ENCODE measurements around the gene RALGAPA2. TPM values are rescaled to one million over a fixed set of nuclear protein-coding genes. Genes with fewer than 3 reads are reported as not detected.

The RALGAPA2 gene
- total and polyA plus RNA-seq, 2 experiments from 2014 or later = 1.3 to 2.6 TPM

- Histone ChIP-seq H3K4me2 (ENCODE audit: unreplicated experiment) (no peak overlapping the region), H3K9me3 (ENCODE audit: low read depth) (no peaks in the 10 kb centered on the region)
Measured at GRCh38 chr20:20369250-20370093, 343.0 kb downstream of the RALGAPA2 start.

DNA sequence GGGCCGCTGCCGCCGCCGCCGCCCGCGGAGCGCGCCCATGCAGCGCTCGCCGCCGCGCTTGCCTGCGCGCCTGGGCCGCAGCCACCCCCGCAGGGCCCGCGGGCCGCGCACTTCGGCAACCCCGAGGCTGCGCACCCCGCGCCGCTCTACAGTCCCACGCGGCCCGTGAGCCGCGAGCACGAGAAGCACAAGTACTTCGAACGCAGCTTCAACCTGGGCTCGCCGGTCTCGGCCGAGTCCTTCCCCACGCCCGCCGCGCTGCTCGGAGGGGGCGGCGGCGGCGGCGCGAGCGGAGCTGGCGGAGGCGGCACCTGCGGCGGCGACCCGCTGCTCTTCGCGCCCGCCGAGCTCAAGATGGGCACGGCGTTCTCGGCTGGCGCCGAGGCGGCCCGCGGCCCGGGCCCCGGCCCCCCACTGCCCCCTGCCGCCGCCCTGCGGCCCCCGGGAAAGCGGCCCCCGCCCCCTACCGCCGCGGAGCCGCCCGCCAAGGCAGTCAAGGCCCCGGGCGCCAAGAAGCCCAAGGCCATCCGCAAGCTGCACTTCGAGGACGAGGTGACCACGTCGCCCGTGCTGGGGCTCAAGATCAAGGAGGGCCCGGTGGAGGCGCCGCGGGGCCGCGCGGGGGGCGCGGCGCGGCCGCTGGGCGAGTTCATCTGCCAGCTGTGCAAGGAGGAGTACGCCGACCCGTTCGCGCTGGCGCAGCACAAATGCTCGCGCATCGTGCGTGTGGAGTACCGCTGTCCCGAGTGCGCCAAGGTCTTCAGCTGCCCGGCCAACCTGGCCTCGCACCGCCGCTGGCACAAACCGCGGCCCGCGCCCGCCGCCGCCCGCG is 343.8 kb downstream of the RALGAPA2 start:
- Histone ChIP-seq H3K79me2 (ENCODE audit: insufficient read depth) (no peaks in the 10 kb centered on the region), H3K36me3 (ENCODE audit: low read depth) (no peaks in the 10 kb centered on the region), H3K27me3 (replicated peaks; ENCODE audit: insufficient read depth) (peaks cover 69% of the 10 kb centered on the region), H2AFZ (no peak overlapping the region), H4K20me1 (ENCODE audit: insufficient read depth) (no peaks in the 10 kb centered on the region), H3K9me2 (ENCODE audit: insufficient read depth) (no peaks in the 10 kb centered on the region), H3F3A (ENCODE audit: insufficient read depth) (no peaks in the 10 kb centered on the region), H3K4me1 (ENCODE audit: insufficient read depth) (peaks cover 4% of the 10 kb centered on the region; the same call in 1 of the 2 replicates), H3K4me2 (ENCODE audit: unreplicated experiment) (no peak overlapping the region), H3K4me3 (peak overlapping the region; percentile 40; the same call in 1 of the 2 replicates), H3K9ac (no peak overlapping the region), H3K9me3 (ENCODE audit: low read depth) (no peaks in the 10 kb centered on the region), H3K27ac (no peak overlapping the region)
- in situ Hi-C loops (cut with MboI) = loop anchor here (10.0 kb wide), 1 partner anchor 186 kb away; no protein-coding TSS in a partner anchor
- WGBS, 2 experiments (ENCODE audit: low coverage in 1 of 2, low lambda C conversion rate in 2 of 2, missing lambda C conversion rate in 2 of 2) = 2% methylated on average over 75 to 98 of the region's 130 CpGs
- DNase-seq = peak; percentile 28
- TF ChIP-seq EZH2phosphoT487 (IDR thresholded peaks at IDR 0.05; ENCODE audit: insufficient read depth, low read depth) (0 out of 2 replicates have a peak, but pooled peaks have one; percentile 35), EZH2 (IDR thresholded peaks at IDR 0.05; ENCODE audit: insufficient read depth, poor library complexity, severe bottlenecking) (peak; percentile 62)

More at GRCh38 chr20:20369250-20370093, 343.0 kb downstream of the RALGAPA2 start:
- in situ Hi-C loops (cut with MboI) = loop anchor here (10.0 kb wide), 1 partner anchor 185 kb away; no protein-coding TSS in a partner anchor
- Histone ChIP-seq H3K9ac (no peak overlapping the region), H4K20me1 (ENCODE audit: insufficient read depth) (no peaks in the 10 kb centered on the region), H3F3A (ENCODE audit: insufficient read depth) (no peaks in the 10 kb centered on the region), H3K9me2 (ENCODE audit: insufficient read depth) (no peaks in the 10 kb centered on the region), H3K36me3 (ENCODE audit: low read depth) (no peaks in the 10 kb centered on the region), H3K27ac (no peak overlapping the region), H2AFZ (no peak overlapping the region), H3K4me3 (no peak overlapping the region), H3K27me3 (replicated peaks; ENCODE audit: insufficient read depth) (peaks cover 61% of the 10 kb centered on the region), H3K79me2 (ENCODE audit: insufficient read depth) (no peaks in the 10 kb centered on the region), H3K4me1 (ENCODE audit: insufficient read depth) (peaks cover 4% of the 10 kb centered on the region; the same call in 1 of the 2 replicates)
- DNase-seq = no peak
- 26% methylated on average over 68 to 75 of the region's 86 CpGs for WGBS, 2 experiments (ENCODE audit: low coverage in 1 of 2, low lambda C conversion rate in 2 of 2, missing lambda C conversion rate in 2 of 2)
- TF ChIP-seq EZH2phosphoT487 (IDR thresholded peaks at IDR 0.05; ENCODE audit: insufficient read depth, low read depth) = no peak
- no peak for TF ChIP-seq EZH2 (IDR thresholded peaks at IDR 0.05; ENCODE audit: insufficient read depth, poor library complexity, severe bottlenecking)

DNA sequence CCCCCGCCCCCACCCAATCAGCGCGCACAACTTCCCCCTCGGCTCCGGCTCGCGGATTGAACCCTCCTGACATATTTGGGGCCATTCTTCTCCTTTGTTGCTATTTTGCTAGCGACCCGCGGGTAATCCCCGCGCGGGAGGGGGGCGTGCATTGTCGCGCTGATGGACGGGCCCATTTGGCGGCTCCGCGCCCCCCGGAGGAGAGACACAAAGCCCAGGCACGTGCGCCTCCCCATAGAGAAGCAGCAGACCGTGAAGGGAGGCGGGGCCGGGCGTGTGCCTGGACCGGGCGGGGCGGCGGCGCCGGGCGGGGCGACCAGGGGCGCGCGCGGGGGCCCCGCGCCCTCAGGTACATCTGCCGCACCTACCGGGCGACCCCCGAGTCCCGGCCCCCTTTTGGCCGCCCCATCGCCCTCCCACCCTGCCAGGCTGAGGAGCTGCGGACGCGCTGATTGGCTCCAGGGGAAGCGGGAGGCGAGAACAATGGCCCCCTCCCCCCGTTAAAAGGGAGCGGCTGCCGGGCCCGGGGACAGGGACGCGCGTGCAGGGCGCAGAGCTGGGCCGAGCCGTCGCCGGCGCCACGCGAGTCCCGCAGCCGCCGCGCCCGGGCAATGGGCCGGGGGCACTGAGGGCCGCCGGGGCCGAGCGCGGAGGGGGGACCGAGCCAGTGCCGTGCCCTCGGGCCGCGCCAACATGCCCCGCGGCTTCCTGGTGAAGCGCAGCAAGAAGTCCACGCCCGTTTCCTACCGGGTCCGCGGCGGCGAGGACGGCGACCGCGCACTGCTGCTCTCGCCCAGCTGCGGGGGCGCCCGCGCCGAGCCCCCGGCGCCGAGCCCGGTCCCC is 344.6 kb downstream of the RALGAPA2 start, which contains the start of gene INSM1:
INSM1 (plus strand) TSS at position 530 of the 843 bp plus-strand sequence; CDS start at position 694, 164 bp downstream.
- H3K79me2 ChIP-seq (ENCODE audit: insufficient read depth) = no peaks in the 10 kb centered on the region
- H3K4me1 ChIP-seq (ENCODE audit: insufficient read depth) = peaks cover 2% of the 10 kb centered on the region; the same call in 1 of the 2 replicates
- no peaks in the 10 kb centered on the region for H3K9me2 ChIP-seq (ENCODE audit: insufficient read depth)
- H3K9me3 ChIP-seq (ENCODE audit: low read depth) = no peaks in the 10 kb centered on the region
- H3F3A ChIP-seq (ENCODE audit: insufficient read depth) = no peaks in the 10 kb centered on the region
- H3K36me3 ChIP-seq (ENCODE audit: low read depth) = no peaks in the 10 kb centered on the region
- no peak within 1 kb of the TSS for H3K27ac ChIP-seq
- no peak within 1 kb of the TSS for H3K9ac ChIP-seq
- peak within 1 kb of the TSS; percentile 40; the same call in 1 of the 2 replicates for H3K4me3 ChIP-seq
- H3K27me3 ChIP-seq (replicated peaks; ENCODE audit: insufficient read depth) = peaks cover 77% of the 10 kb centered on the region
- no peak for DNase-seq
- H4K20me1 ChIP-seq (ENCODE audit: insufficient read depth) = no peaks in the 10 kb centered on the region
- H2AFZ ChIP-seq = no peak within 1 kb of the TSS
- in situ Hi-C loops (cut with MboI) = loop anchor here (10.0 kb wide), 1 partner anchor 187 kb away; no protein-coding TSS in a partner anchor
- H3K4me2 ChIP-seq (ENCODE audit: unreplicated experiment) = no peak within 1 kb of the TSS
- WGBS, 2 experiments (ENCODE audit: low coverage in 1 of 2, low lambda C conversion rate in 2 of 2, missing lambda C conversion rate in 2 of 2) = 2 to 3% methylated on average over 67 to 97 of the region's 108 CpGs
- TF ChIP-seq EZH2phosphoT487 (IDR thresholded peaks at IDR 0.05; ENCODE audit: insufficient read depth, low read depth) (no peak), EZH2 (IDR thresholded peaks at IDR 0.05; ENCODE audit: insufficient read depth, poor library complexity, severe bottlenecking) (peak; percentile 5)

All from GM23248 (cell line).